ENCODE measurements around the gene C8A. TPM values are rescaled to one million over a fixed set of nuclear protein-coding genes. Genes with fewer than 3 reads are reported as not detected.

The C8A gene
- total RNA-seq, 1 experiment from 2014 or later, result 0.13 TPM

GRCh38 chr1:56816264-56816663 lies 38.3 kb upstream of the C8A start:
- ATAC-seq, result no peak
- ChIA-PET CTCF (no interaction called here), POLR2A (no interaction called here)
- no peak overlapping the region for H3K4me3 Mint-ChIP-seq
- TF ChIP-seq OVOL2 (CRISPR knock-in tag; IDR thresholded peaks at IDR 0.05; ENCODE audit: borderline replicate concordance) (no peak), FOXJ3 (CRISPR knock-in tag; IDR thresholded peaks at IDR 0.05; ENCODE audit: borderline replicate concordance) (no peak), SMAD4 (CRISPR knock-in tag; IDR thresholded peaks at IDR 0.05) (no peak), RORB (CRISPR knock-in tag; IDR thresholded peaks at IDR 0.05) (no peak), ZNF532 (CRISPR knock-in tag; IDR thresholded peaks at IDR 0.05; ENCODE audit: borderline replicate concordance) (no peak), FOXK1 (CRISPR knock-in tag; IDR thresholded peaks at IDR 0.05) (no peak), KAT7 (CRISPR knock-in tag; IDR thresholded peaks at IDR 0.05; ENCODE audit: borderline replicate concordance) (no peak)
- no peaks in the 10 kb centered on the region for H3K27me3 Mint-ChIP-seq (ENCODE audit: low read depth)
- H3K9me3 Mint-ChIP-seq, result peaks cover 8% of the 10 kb centered on the region
- DNase-seq (ENCODE audit: low spot score), result no peak
- no peak overlapping the region for H3K27ac Mint-ChIP-seq
- H3K36me3 Mint-ChIP-seq, result no peaks in the 10 kb centered on the region
- peaks cover 34% of the 10 kb centered on the region for H3K4me1 Mint-ChIP-seq

GRCh38 chr1:56816909-56817308 lies 37.7 kb upstream of the C8A start:
- CTCF ChIA-PET, result interaction anchor here (1.8 kb wide), 1 partner anchor 13 kb away, joined by 8 read pairs; no protein-coding TSS in a partner anchor
- peaks cover 33% of the 10 kb centered on the region for H3K4me1 Mint-ChIP-seq
- H3K36me3 Mint-ChIP-seq, result no peaks in the 10 kb centered on the region
- POLR2A ChIA-PET, result no interaction called here
- no peaks in the 10 kb centered on the region; the same call in 1 of the 2 replicates for H3K27me3 Mint-ChIP-seq (ENCODE audit: low read depth)
- peaks cover 8% of the 10 kb centered on the region for H3K9me3 Mint-ChIP-seq
- no peak overlapping the region for H3K4me3 Mint-ChIP-seq
- ATAC-seq (no peak), DNase-seq (ENCODE audit: low spot score) (no peak)
- no peak overlapping the region for H3K27ac Mint-ChIP-seq
- TF ChIP-seq SMAD4 (CRISPR knock-in tag; IDR thresholded peaks at IDR 0.05) (no peak), TP53 (CRISPR knock-in tag; IDR thresholded peaks at IDR 0.05) (no peak), ZNF263 (CRISPR knock-in tag; IDR thresholded peaks at IDR 0.05; ENCODE audit: low read depth) (no peak), IRF2 (CRISPR knock-in tag; IDR thresholded peaks at IDR 0.05; ENCODE audit: borderline replicate concordance, low read depth) (no peak), STAT6 (CRISPR knock-in tag; conservative IDR thresholded peaks at IDR 0.05; ENCODE audit: low read depth) (no peak), PREB (CRISPR knock-in tag; IDR thresholded peaks at IDR 0.05; ENCODE audit: borderline replicate concordance) (no peak), MYBL2 (CRISPR knock-in tag; IDR thresholded peaks at IDR 0.05) (no peak), E2F1 (CRISPR knock-in tag; IDR thresholded peaks at IDR 0.05) (no peak), E2F5 (CRISPR knock-in tag; IDR thresholded peaks at IDR 0.05) (no peak), ATF3 (CRISPR knock-in tag; conservative IDR thresholded peaks at IDR 0.05) (no peak), JAZF1 (CRISPR knock-in tag; IDR thresholded peaks at IDR 0.05) (no peak), CBFB (CRISPR knock-in tag; IDR thresholded peaks at IDR 0.05; ENCODE audit: low read depth) (no peak), FOXJ3 (CRISPR knock-in tag; IDR thresholded peaks at IDR 0.05; ENCODE audit: borderline replicate concordance) (no peak), ZNF416 (CRISPR knock-in tag; IDR thresholded peaks at IDR 0.05) (no peak), HMGXB4 (CRISPR knock-in tag; IDR thresholded peaks at IDR 0.05) (no peak), NFYB (CRISPR knock-in tag; conservative IDR thresholded peaks at IDR 0.05; ENCODE audit: low read depth) (no peak), ZNF219 (CRISPR knock-in tag; IDR thresholded peaks at IDR 0.05; ENCODE audit: borderline replicate concordance) (no peak)
